IMR-90 (cell line): ENCODE data around the gene ABCB6. TPM values are rescaled to one million over a fixed set of nuclear protein-coding genes. Genes with fewer than 3 reads are reported as not detected.

Source experiments
- ATAC-seq: fragments of 200-7000 bp; cut with Tn5 transposase; 2 replicates; pipeline ENCODE4 v1.9.1; 2020; ENCODE audit warnings: low read depth, mild to moderate bottlenecking, moderate library complexity
- BruUV-seq: library from RNA; stranded (reverse); fragments of 400-500 nt; replicated peaks from 2 replicates; lab custom pipeline; 2021; lab: Mats Ljungman, UMichigan
- CTCF ChIA-PET: fragments of 300-600 bp; formaldehyde crosslinking; extraction: SDS; loops from one replicate; lab custom pipeline; 2021; ENCODE audit warnings: antibody characterized with exemption; lab: Yijun Ruan, JAX
- POLR2A ChIA-PET: fragments of 300-600 bp; sonication (Branson Sonifier 250); formaldehyde crosslinking; loops from one replicate; lab custom pipeline; 2022; ENCODE audit warnings: antibody characterized with exemption; ENCODE audit not compliant: unreplicated experiment; lab: Charles Lee
- DNase-seq: peaks from one replicate; pipeline ENCODE4 v3.0.0; 2013
- H2AFZ ChIP-seq: replicated peaks from 2 replicates; pipeline ENCODE3; 2013; ENCODE audit warnings: low read length, mild to moderate bottlenecking; ENCODE audit not compliant: poor library complexity
- H2AK5ac ChIP-seq: 2 replicates; pipeline ENCODE4 v1.6.1; 2013; ENCODE audit warnings: low read depth, low read length, inconsistent platforms
- H2AK9ac ChIP-seq: replicated peaks from 2 replicates; pipeline ENCODE3; 2013; ENCODE audit warnings: mild to moderate bottlenecking, low read depth, low read length, moderate library complexity; ENCODE audit not compliant: poor library complexity
- H2BK120ac ChIP-seq: 2 replicates; pipeline ENCODE4 v1.6.1; 2013; ENCODE audit warnings: low read depth, low read length, inconsistent platforms
- H2BK15ac ChIP-seq: 3 replicates; pipeline ENCODE4 v1.6.1; 2013; ENCODE audit warnings: low read depth, low read length, inconsistent platforms
- H2BK20ac ChIP-seq: 2 replicates; pipeline ENCODE4 v1.6.1; 2013; ENCODE audit warnings: low read depth, mild to moderate bottlenecking, inconsistent platforms, low read length, moderate library complexity
- H2BK5ac ChIP-seq: 2 replicates; pipeline ENCODE4 v1.6.1; 2013; ENCODE audit warnings: mild to moderate bottlenecking, low read depth, low read length, inconsistent platforms; ENCODE audit not compliant: poor library complexity, severe bottlenecking
- H3K14ac ChIP-seq: replicated peaks from 2 replicates; pipeline ENCODE4 v1.6.1; 2013; ENCODE audit warnings: low read depth, low read length, inconsistent platforms
- H3K18ac ChIP-seq: 2 replicates; pipeline ENCODE4 v1.6.1; 2013; ENCODE audit warnings: low read depth, low read length, control low read depth
- H3K23ac ChIP-seq: 2 replicates; pipeline ENCODE4 v1.6.1; 2013; ENCODE audit warnings: low read depth, low read length, inconsistent platforms
- H3K27ac ChIP-seq: 2 replicates; pipeline ENCODE4 v1.5.1; 2013; ENCODE audit warnings: mild to moderate bottlenecking, control low read depth, low read length; ENCODE audit not compliant: insufficient read depth
- H3K27me3 ChIP-seq: 2 replicates; pipeline ENCODE4 v1.6.1; 2013; ENCODE audit warnings: low read length; ENCODE audit not compliant: control insufficient read depth, insufficient read depth
- H3K36me3 ChIP-seq: 2 replicates; pipeline ENCODE4 v1.6.1; 2013; ENCODE audit warnings: low read length, mixed read lengths; ENCODE audit not compliant: control insufficient read depth, insufficient read depth
- H3K4ac ChIP-seq: 2 replicates; pipeline ENCODE4 v1.6.1; 2013; ENCODE audit warnings: low read depth, low read length, inconsistent platforms
- H3K4me1 ChIP-seq: 2 replicates; pipeline ENCODE4 v1.6.1; 2013; ENCODE audit warnings: low read length, mixed read lengths; ENCODE audit not compliant: control insufficient read depth, insufficient read depth
- H3K4me2 ChIP-seq: 2 replicates; pipeline ENCODE4 v1.6.1; 2013; ENCODE audit warnings: low read depth, mild to moderate bottlenecking, control low read depth, low read length, moderate library complexity
- H3K4me3 ChIP-seq: 2 replicates; pipeline ENCODE4 v1.5.1; 2013; ENCODE audit warnings: low read depth, mild to moderate bottlenecking, control low read depth, low read length, moderate library complexity; ENCODE audit not compliant: insufficient read depth
- H3K56ac ChIP-seq: 2 replicates; pipeline ENCODE4 v1.6.1; 2013; ENCODE audit warnings: low read length, inconsistent platforms; ENCODE audit not compliant: insufficient read depth; ENCODE audit errors: extremely low read depth
- H3K79me1 ChIP-seq, 2 experiments: 2 replicates each; pipeline ENCODE4 v1.6.1; 2013; ENCODE audit warnings: low read length in 2 of 2, inconsistent platforms in 1 of 2, low read depth in 1 of 2
- H3K9ac ChIP-seq: 2 replicates; pipeline ENCODE4 v1.6.1; 2013; ENCODE audit warnings: low read depth, low read length, control low read depth
- H3K9me1 ChIP-seq: 2 replicates; pipeline ENCODE4 v1.6.1; 2013; ENCODE audit warnings: low read length, inconsistent platforms; ENCODE audit not compliant: insufficient read depth
- H3K9me3 ChIP-seq: 2 replicates; pipeline ENCODE4 v1.6.1; 2013; ENCODE audit warnings: low read length; ENCODE audit not compliant: control insufficient read depth, insufficient read depth
- H4K20me1 ChIP-seq: 2 replicates; pipeline ENCODE4 v1.6.1; 2013; ENCODE audit warnings: low read length, inconsistent platforms; ENCODE audit not compliant: insufficient read depth
- H4K5ac ChIP-seq: 2 replicates; pipeline ENCODE4 v1.6.1; 2013; ENCODE audit warnings: mild to moderate bottlenecking, low read depth, low read length, control low read depth
- H4K8ac ChIP-seq, 2 experiments: 2 replicates each; pipeline ENCODE4 v1.6.1; 2013; ENCODE audit warnings: low read depth in 2 of 2, low read length in 2 of 2, control low read depth in 1 of 2, inconsistent platforms in 1 of 2
- H4K91ac ChIP-seq: 2 replicates; pipeline ENCODE4 v1.6.1; 2013; ENCODE audit warnings: low read depth, low read length, inconsistent platforms; ENCODE audit not compliant: insufficient read depth
- BHLHE40 ChIP-seq: fragments of 150-350 bp; IDR thresholded peaks from 2 replicates; pipeline ENCODE4 v1.6.1; 2016; ENCODE audit warnings: mild to moderate bottlenecking, low read depth, low read length
- CEBPB ChIP-seq: IDR thresholded peaks from 2 replicates; pipeline ENCODE4 v1.6.1; 2012; ENCODE audit warnings: low read depth, low read length, improper control_type of control experiment
- CHD1 ChIP-seq: IDR thresholded peaks from 2 replicates; pipeline ENCODE4 v1.6.1; 2012; ENCODE audit warnings: low read depth, low read length, improper control_type of control experiment
- FOS ChIP-seq: fragments of 150-350 bp; IDR thresholded peaks from 2 replicates; pipeline ENCODE4 v1.6.1; 2016; ENCODE audit warnings: low read depth, low read length
- MAFK ChIP-seq: IDR thresholded peaks from 2 replicates; pipeline ENCODE4 v1.6.1; 2012; ENCODE audit warnings: low read depth, low read length, improper control_type of control experiment
- MAZ ChIP-seq: IDR thresholded peaks from 2 replicates; pipeline ENCODE4 v1.6.1; 2012; ENCODE audit warnings: low read depth, mild to moderate bottlenecking, low read length, improper control_type of control experiment, moderate library complexity, borderline replicate concordance
- MXI1 ChIP-seq: IDR thresholded peaks from 2 replicates; pipeline ENCODE4 v1.6.1; 2012; ENCODE audit warnings: low read depth, mild to moderate bottlenecking, low read length, moderate library complexity, borderline replicate concordance
- NFE2L2 ChIP-seq: fragments of 150-350 bp; IDR thresholded peaks from 2 replicates; pipeline ENCODE4 v1.6.1; 2016; ENCODE audit warnings: low read depth, mild to moderate bottlenecking, low read length
- POLR2A ChIP-seq: IDR thresholded peaks from 2 replicates; pipeline ENCODE4 v1.6.1; 2012; ENCODE audit warnings: mild to moderate bottlenecking, low read depth, low read length
- RAD21 ChIP-seq: IDR thresholded peaks from 2 replicates; pipeline ENCODE4 v1.6.1; 2012; ENCODE audit warnings: low read length, improper control_type of control experiment
- RCOR1 ChIP-seq: IDR thresholded peaks from 2 replicates; pipeline ENCODE4 v1.6.1; 2012; ENCODE audit warnings: mild to moderate bottlenecking, low read length, improper control_type of control experiment; ENCODE audit not compliant: insufficient replicate concordance
- RFX5 ChIP-seq: IDR thresholded peaks from 2 replicates; pipeline ENCODE4 v1.8.0; 2012; ENCODE audit warnings: low read depth, mild to moderate bottlenecking, low read length, moderate library complexity
- SMC3 ChIP-seq: fragments of 150-350 bp; IDR thresholded peaks from 2 replicates; pipeline ENCODE4 v1.6.1; 2016; ENCODE audit warnings: low read depth, mild to moderate bottlenecking, antibody characterized with exemption, low read length, moderate library complexity
- WGBS, 2 experiments: methylation state at CpG; one replicate each; pipeline versions ENCODE4 v1.1.5 to v1.1.7; 2013; ENCODE audit warnings: missing lambda C conversion rate in 2 of 2; ENCODE audit not compliant: insufficient read length in 1 of 2; ENCODE audit errors: extremely low coverage in 2 of 2; 5-methylcytosine and 5-hydroxymethylcytosine counted together
- dilution Hi-C: fragments of 300-500 bp; cut with HindIII; formaldehyde crosslinking; loops from one replicate; pipeline ENCODE4 v1.14.3; 2018; ENCODE audit warnings: low sequenced_read_pairs; ENCODE audit not compliant: unreplicated experiment
- in situ Hi-C: fragments of 300-500 bp; cut with MboI; formaldehyde crosslinking; loops from 3 replicates; pipeline ENCODE4 v1.14.3; 2019; ENCODE audit warnings: low sequenced_read_pairs, inconsistent platforms, mixed read lengths
- intact Hi-C: fragments of 100-400 bp; cut with micrococcal nuclease; formaldehyde crosslinking; loops from 2 replicates; pipeline ENCODE4 v1.10.0; 2022
- polyA plus RNA-seq, 3 experiments: library from polyadenylated mRNA; depleted of rRNA; stranded (reverse); fragments of >200 nt; gene quantifications; 2 replicates each; pipeline ENCODE4 v1.2.3, GENCODE V29; 2012; ENCODE audit warnings: low replicate concordance in 1 of 3
- total RNA-seq: library from RNA; depleted of rRNA; stranded (reverse); fragments of >200 nt; gene quantifications from 2 replicates; pipeline ENCODE4 v1.2.3, GENCODE V29; 2012
- TF ChIP-seq, protein P1 (sequence below): fragments of 150-350 bp; IDR thresholded peaks from 2 replicates; pipeline ENCODE4 v1.6.1; 2017; ENCODE audit warnings: mild to moderate bottlenecking, antibody characterized with exemption, low read length, low read depth
- TF ChIP-seq, protein P2 (sequence below): fragments of 150-350 bp; IDR thresholded peaks from 2 replicates; pipeline ENCODE4 v1.6.1; 2016; ENCODE audit warnings: low read depth, mild to moderate bottlenecking, low read length, moderate library complexity, borderline replicate concordance
- TF ChIP-seq, protein P3 (sequence below): conservative IDR thresholded peaks from 2 replicates; pipeline ENCODE4 v1.5.1; 2012; ENCODE audit warnings: mild to moderate bottlenecking, low read depth, low read length, improper control_type of control experiment

ABCB6 gene
- total and polyA plus RNA-seq, 2 of the 4 experiments (the other 2 are of a cell fraction) = 12.5 to 24.7 TPM

DNA sequence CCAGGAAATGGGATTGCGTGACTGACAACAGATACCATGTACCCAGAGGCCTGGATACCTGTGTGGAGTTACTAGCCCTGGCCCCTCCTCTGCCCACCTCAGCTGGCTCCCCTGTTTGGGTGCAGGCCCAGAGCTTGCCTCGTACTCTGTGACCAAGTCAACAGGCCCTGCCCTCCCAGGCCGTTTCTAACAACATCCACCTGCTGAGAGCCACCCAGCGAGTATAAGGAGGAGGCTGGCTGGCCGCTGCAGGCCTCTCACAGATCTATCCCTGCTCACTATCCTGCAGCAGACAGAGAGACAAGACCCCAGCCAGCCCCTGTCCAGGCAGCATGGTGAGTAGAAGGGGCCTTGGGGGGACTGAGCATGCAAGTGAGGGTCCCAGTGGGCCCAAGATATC, 47.5 kb upstream of the ABCB6 start:
- Histone ChIP-seq H2BK20ac (no peak overlapping the region), H3K4me2 (no peak overlapping the region), H3K27ac (no peak overlapping the region), H3K4me1 (no peaks in the 10 kb centered on the region), H2BK5ac (no peak overlapping the region), H3K4me3 (no peak overlapping the region), H3K27me3 (peaks cover 35% of the 10 kb centered on the region), H2BK15ac (no peak overlapping the region), H2AK9ac (no peak overlapping the region), H4K5ac (no peak overlapping the region), H3K9me3 (no peaks in the 10 kb centered on the region), H2AK5ac (no peak overlapping the region), H3K4ac (no peak overlapping the region), H3K56ac (no peak overlapping the region), H4K8ac (no peak overlapping the region), H3K23ac (no peak overlapping the region), H3K36me3 (no peaks in the 10 kb centered on the region), H4K91ac (no peak overlapping the region), H3K18ac (no peak overlapping the region), H3K79me1 (no peaks in the 10 kb centered on the region), H3K14ac (no peak overlapping the region), H2AFZ (no peak overlapping the region), H2BK120ac (no peak overlapping the region), H3K9ac (no peak overlapping the region), H3K9me1 (no peaks in the 10 kb centered on the region), H4K20me1 (no peaks in the 10 kb centered on the region)
- no peak for DNase-seq
- intact Hi-C loops (no loop called here), dilution Hi-C loops (no loop called here), in situ Hi-C loops (no loop called here)
- BruUV-seq = no TSS peak
- TF ChIP-seq POLR2A = no peak
- TF ChIP-seq NFE2L2 = no peak
- TF ChIP-seq MAZ = no peak
- TF ChIP-seq, protein P1, sequence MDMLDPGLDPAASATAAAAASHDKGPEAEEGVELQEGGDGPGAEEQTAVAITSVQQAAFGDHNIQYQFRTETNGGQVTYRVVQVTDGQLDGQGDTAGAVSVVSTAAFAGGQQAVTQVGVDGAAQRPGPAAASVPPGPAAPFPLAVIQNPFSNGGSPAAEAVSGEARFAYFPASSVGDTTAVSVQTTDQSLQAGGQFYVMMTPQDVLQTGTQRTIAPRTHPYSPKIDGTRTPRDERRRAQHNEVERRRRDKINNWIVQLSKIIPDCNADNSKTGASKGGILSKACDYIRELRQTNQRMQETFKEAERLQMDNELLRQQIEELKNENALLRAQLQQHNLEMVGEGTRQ = no peak
- TF ChIP-seq BHLHE40 = no peak
- TF ChIP-seq RFX5 = no peak
- no peak for TF ChIP-seq MAFK
- no peak for TF ChIP-seq SMC3
- TF ChIP-seq, protein P2, sequence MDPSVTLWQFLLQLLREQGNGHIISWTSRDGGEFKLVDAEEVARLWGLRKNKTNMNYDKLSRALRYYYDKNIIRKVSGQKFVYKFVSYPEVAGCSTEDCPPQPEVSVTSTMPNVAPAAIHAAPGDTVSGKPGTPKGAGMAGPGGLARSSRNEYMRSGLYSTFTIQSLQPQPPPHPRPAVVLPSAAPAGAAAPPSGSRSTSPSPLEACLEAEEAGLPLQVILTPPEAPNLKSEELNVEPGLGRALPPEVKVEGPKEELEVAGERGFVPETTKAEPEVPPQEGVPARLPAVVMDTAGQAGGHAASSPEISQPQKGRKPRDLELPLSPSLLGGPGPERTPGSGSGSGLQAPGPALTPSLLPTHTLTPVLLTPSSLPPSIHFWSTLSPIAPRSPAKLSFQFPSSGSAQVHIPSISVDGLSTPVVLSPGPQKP = no peak
- no peak for TF ChIP-seq RCOR1
- no peak for TF ChIP-seq CEBPB
- TF ChIP-seq MXI1 = no peak
- TF ChIP-seq, protein P3, sequence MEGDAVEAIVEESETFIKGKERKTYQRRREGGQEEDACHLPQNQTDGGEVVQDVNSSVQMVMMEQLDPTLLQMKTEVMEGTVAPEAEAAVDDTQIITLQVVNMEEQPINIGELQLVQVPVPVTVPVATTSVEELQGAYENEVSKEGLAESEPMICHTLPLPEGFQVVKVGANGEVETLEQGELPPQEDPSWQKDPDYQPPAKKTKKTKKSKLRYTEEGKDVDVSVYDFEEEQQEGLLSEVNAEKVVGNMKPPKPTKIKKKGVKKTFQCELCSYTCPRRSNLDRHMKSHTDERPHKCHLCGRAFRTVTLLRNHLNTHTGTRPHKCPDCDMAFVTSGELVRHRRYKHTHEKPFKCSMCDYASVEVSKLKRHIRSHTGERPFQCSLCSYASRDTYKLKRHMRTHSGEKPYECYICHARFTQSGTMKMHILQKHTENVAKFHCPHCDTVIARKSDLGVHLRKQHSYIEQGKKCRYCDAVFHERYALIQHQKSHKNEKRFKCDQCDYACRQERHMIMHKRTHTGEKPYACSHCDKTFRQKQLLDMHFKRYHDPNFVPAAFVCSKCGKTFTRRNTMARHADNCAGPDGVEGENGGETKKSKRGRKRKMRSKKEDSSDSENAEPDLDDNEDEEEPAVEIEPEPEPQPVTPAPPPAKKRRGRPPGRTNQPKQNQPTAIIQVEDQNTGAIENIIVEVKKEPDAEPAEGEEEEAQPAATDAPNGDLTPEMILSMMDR = no peak
- TF ChIP-seq CHD1 = no peak
- no peak for TF ChIP-seq FOS
- no peak for TF ChIP-seq RAD21
- POLR2A ChIA-PET = no interaction called here
- ATAC-seq = no peak
- 83% methylated on average over 1 of the region's 5 CpGs; no CpG with 5 or more reads in 1 of the 2 experiments for WGBS, 2 experiments
- CTCF ChIA-PET = interaction anchor here (0.8 to 1.1 kb wide), 2 partner anchors 12 to 13 kb away, joined by 3 to 4 read pairs; partner anchors contain the start of gene DNAJB2
